GM21360 (cell line): Measurements from ENCODE around the gene NUDT14.

Experiments used
- ATAC-seq: cut with Tn5 transposase; IDR thresholded peaks from one replicate; pipeline ENCODE4 v1.9.1; 2021; ENCODE audit warnings: mild to moderate bottlenecking, moderate library complexity; ENCODE audit not compliant: unreplicated experiment

NUDT14 gene

DNA sequence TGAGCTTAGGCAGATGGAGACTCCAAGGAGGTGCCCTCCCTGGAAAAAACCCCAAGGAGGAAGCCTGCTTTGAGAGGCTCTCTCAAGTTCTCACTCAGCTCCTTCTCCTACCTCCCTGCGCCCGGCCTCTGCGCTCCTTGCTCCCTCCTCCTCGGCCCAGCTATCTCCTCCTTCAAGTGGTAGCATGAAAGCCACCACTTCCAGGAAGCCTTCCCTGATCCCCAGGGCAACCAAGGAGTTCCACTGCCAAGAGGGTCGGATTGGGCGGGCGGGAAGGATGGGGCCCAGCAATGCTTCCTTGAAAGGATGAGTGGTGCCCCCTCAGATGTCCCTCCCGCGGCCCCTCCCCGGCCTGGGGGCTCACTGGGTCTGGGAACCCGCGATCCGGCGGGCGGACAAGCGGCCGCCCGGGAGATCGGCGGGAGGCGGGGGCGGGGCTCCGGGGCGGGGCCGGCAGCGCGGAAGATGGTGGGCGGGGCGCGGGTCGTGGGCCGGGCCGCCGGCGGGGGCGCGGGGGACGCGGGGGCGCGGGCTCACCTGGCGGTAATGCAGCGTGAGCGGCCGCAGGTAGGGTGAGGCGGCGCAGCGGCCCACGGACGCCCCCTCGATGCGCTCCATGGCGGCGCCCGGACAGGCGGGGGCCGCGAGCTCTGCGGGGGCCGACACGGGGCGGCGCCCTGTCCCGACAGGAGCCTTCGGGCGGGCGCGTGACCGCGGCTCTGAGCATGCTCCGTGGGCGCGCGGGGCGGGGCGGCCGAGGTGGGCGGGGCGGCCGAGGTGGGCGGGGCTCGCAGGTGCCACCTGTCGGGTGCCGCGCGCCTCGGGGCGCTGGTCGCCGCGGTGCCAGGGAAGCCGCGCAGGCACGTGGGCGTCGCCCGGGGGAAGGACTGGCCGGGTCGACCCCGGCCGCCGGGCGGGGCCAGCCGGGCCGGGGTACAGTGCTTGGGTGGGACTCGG, at the start of gene NUDT14:
Gene NUDT14, minus strand, starts transcription at position 721 of the 957 bp plus-strand sequence. Its CDS starts 103 bp downstream, at position 618.
- ATAC-seq = no peak

DNA sequence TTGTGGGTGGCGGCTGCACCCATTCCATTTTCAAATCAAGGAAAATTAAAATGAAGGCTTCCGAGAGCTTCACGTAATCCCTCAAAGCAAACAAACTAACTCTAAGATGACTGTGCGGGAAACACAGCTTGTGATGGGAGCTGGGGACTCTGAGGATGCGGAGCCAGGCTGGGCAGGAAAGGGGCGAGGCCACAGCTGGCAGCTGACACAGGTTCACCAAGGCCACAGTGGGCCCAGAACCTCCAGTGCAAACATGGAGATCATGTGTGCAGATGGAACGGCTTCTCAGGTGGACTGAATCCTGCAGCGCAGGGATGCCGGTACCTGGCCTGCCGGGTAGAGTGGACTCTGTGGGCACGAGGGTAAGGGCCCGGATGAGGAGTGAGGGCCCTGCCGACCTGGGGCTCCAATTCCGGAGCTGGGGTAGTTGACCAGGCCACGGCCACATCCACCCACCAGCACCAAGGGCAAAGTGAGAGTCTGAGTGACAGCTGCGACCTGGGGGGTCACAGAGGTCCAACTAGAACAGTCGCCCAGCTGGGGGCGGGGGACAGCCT, 48.1 kb upstream of the NUDT14 start:
- ATAC-seq = no peak

DNA sequence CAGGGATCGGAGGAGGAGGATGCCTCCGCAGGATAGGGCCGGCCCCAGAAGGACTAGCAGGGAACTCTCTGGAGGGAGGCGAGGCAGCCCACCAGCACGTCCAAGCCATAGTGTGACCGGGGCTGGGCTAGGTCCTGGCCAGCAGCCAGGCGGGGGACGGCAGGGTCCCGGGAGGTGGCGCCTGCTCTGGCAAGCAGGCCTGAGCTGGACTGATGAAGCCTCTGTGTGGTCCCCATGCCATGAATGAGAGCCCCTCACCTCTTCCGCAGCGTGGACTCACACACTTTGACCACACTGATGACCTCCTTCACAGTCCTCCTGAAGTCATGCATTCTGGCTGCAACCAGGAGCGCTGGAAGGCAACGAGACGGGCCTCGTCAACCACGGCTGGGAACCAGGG, 47.5 kb upstream of the NUDT14 start:
- no peak for ATAC-seq

DNA sequence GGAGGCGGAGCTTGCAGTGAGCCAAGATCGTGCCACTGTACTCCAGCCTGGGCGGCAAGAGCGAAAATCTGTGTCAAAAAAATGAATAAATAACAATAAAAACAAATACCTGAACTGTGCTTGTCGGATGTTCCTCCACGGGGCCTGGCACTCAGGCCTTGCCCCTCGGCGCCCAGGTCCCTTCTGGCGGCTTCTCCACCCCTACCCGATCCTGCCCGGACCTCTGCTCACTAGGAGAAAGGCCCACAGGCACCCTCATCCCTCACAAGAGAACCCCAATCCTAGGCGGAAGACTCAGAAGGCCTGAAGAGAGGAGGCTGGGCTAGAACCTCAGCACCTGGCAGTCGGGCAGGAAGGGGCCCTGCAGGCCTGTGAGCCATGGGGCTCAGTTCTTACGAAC, 46.2 kb upstream of the NUDT14 start:
- ATAC-seq = no peak

DNA sequence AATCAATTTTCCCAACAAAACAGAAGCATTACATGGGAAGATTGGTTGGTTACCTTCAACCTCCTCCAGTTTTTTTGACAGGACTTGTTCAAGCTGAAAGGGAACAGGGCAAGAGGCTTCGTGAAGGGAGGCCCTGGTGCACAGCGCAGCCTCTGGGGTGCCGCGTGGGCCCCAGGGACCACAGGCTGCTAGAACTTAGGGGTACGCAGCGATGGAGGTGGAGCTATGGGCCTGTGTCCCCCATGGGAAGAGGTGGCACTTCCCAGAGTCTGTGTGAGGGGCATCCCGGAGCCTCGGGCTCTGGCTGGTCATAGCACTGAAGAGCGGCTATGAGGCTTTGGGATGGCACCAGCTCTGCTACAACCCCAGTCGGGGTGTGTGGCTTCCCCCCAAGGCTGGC, 45.1 kb upstream of the NUDT14 start:
- no peak for ATAC-seq

DNA sequence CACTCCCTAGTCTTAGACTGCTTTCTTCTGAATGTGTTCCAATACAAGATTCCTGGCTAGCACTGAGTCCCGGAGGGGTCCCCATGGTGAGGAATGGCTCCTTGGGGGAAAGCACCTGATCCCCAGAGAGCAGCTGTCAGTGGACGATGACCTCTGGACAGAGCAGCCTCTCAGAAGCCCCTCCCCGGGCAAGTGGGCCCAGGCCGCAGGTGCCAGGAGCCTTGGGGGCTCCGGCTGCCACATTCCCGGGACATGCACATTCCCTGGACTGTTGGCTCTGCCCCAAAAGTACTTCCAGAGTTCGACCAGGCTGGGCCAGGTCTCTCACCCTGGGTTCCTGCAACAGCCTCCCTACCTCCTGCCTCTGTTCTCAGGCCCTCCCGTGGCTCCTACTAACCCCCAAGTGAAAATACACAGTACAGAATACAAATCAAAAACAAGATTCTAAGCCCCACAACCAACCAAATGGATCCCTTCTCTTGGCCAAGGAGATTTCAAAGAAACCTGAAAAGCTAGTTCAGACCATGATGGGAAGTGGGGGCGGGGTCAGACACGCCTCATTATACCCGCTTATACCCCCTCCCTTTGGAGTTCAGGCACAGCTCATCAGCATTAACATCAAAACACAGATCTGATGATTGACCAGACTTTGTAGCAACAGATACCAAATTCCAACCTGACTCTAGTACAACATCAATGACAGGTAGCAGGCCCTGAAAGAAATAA, 43.9 kb upstream of the NUDT14 start:
- no peak for ATAC-seq

DNA sequence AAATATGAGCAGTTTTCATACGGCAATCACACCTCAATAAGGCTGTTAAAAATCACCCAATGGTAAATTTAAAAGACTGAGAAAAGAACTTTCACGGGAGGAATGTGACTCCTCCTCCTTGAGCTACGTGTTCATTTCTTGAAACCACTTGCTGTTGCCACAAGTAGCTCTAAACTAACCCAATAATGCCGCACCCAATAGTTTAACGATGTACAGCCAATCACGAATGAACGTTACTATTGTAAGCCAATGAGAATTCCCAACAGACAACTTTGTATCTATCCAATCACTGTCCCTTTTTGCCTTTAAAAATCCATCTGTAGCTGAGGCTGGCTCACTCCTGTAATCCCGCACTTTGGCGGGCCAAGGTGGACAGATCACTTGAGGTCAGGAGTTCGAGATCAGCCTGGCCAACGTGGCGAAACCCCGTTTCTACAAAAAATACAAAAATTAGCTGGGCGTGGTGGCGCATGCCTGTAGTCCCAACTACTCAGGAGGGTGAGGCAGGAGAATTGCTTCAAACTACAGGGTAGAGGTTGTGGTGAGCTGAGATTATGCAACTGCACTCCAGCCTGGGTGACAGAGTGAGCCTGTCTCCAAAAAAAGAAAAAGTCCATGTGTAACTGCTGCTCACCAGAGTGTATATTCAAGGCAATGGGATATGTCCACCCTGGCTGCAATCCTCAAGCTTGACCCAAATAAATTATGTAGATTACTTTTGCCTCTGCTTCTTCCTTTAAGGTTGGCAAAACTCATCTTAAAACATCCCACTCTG, 42.8 kb upstream of the NUDT14 start:
- ATAC-seq = no peak

DNA sequence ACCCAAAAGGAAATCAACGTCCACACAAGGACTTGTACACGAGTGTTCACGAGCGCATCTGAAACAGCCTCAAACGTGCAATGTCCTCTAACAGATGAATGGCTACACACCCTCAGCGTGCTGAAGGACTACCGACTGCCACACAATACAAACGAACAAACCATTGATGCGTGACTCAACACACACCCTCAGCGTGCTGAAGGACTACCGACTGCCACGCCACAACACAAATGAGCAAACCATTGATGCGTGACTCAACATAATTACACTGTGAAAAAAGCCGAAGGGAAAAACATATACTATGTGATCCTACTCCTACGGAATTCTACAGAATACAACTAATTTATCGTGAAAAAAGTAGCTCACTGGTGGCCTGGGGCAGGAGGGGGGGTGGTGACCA, 42.1 kb upstream of the NUDT14 start:
- no peak for ATAC-seq

DNA sequence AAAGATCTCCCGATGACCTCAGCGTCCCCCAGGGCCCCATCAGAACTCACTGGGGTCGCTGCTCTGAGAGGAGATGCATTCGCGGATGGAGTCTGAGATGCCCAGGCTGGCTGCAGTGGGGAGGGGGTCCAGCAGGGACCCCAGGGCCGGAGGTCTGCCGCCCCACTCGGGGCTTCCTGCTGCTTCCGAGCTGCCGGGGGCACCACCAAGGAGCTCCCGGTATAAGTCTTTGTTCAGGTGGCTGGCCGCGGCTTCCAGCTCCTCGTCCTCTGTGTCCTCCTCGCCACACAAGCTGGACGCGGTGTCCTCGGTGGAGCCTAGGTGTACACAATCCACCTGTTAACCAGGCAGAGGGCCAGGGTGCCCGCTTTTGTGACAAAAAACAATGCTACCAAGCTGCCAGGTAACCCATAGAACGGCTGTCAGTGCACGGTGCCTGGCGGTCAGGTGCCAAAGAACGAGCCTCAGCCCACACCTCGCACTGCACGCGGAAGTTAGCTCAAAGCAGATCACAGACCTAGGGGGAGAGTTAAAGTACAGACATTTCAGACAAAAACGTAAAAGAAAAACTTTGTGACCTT, 40.6 kb upstream of the NUDT14 start:
- no peak for ATAC-seq

DNA sequence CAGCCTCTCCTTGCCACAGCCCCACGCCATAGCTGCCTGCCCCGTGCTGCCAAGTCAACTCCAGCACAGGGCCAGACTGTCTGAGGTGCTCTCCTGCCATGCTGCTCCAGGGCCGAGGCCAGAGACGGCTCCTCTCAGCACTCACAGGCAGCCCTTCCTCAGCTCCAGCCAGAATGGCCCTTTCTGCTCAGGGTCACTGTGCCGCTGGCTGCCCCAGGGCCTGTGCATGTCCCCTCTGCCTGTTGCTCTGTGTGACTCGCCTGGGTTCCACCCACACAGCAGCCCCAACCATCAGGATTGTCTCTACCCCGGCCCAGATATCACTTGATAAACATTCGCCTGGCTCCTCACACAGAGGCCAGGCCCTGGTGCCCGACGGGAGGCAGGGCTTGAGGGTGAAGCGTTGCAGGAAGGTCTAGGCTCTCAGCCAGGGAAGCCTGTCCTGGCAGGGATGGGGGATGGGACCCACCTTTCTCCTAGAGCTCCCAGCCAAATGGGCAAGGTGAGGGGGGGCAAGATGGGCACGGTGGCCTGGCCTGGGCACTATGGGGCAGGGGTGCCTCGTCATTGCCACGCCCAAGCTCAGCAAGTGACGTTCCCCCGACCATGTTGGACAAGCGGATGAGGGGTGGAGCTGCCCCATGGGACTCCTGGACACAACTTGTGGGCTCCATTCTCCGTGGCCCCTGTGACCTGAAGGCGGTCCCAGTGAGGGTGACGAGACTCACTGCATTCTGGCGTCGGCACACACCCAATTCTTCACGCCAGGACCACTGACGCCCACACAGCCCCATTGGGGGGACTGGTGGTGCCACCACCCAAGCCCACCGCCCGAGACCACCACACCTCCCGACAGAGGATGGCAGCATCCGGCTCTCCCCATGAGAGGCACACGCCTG, 39.8 kb upstream of the NUDT14 start:
- no peak for ATAC-seq

DNA sequence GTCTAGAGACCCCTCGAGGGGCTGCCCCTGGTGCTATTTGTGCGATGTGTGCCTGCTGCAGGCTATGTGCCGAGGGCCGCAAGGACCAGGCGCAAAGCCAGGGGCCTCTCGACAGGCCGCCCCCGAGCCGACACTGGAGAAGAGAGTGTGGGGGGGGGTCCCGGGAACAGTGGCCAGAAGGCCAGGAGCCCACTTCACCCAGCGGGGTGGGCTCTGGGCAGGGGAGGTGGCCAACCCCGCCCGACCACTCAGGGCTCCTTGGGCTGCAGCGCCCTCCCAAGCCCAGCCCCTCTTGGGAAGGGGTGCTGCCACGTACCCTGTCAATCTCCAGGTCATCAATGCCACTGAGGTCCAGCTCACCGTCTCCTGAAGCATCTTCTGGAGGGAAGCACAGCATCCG, 38.6 kb upstream of the NUDT14 start:
- ATAC-seq = no peak

DNA sequence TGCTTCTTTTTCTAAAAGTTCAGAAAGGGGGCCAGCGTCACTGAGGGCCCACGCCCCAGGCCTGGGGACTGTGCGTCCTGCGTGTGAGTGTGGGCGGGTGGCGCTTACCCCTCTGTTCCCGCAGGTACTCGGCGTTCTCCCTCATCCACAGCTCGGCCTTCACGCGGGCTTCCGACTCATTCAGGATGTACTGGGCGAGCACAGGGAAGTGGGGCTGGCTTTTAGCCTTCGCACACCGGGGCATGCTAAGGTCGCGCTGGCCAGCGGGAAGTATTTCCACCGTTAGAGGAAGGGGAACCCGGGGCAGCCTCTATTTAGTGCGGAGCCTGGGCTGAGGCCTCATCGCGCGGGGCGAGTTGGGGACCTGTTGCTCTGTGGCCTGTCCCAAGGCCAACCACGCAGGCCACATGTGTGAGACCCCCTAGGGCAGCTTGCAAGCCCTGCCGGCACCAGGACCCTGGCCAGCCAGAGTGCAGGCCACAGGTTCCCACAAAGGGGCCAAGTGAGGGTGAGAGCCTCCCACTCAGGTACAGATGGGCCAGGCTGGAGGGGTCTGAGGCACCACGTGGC, 38.0 kb upstream of the NUDT14 start:
- ATAC-seq = no peak

DNA sequence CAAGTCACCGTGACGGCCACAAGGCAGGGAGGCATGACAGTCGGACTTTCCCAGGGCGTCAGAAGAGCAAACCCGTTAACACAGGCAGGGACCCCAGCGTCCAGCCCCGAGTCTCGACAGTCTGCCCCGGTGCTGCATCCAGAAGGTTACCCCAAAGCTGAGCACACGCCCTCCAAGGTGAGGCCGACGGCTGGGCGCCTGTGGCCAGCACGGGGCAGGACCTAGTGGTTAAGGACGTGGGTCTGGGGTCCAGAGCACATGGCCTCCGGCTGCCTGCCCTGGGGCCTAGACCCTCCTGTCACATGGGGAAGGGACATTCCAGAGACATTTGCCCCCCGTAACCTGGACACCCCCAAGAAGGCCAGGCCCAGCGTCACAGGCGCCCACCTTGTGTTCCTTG, 37.5 kb upstream of the NUDT14 start:
- ATAC-seq = no peak

DNA sequence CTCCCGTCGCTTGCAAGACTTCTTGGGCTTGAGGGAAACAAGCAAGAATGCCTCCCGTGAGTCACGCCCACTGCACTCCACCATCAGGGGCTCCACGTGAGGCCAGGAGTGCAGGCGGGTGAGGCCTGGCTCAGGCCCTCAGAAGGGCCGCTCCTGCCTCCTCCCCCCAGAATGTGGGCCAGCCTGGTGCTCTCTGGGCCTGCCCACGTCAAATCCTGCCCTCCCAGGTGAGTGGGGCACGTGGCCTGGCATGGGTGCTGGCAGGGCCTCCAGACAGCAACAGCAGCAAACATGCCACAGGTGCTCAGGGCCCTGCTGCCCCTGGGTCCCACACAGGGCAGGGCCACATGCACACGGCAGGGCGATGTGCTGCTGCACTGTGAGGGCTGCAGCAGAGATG, 36.7 kb upstream of the NUDT14 start:
- no peak for ATAC-seq

DNA sequence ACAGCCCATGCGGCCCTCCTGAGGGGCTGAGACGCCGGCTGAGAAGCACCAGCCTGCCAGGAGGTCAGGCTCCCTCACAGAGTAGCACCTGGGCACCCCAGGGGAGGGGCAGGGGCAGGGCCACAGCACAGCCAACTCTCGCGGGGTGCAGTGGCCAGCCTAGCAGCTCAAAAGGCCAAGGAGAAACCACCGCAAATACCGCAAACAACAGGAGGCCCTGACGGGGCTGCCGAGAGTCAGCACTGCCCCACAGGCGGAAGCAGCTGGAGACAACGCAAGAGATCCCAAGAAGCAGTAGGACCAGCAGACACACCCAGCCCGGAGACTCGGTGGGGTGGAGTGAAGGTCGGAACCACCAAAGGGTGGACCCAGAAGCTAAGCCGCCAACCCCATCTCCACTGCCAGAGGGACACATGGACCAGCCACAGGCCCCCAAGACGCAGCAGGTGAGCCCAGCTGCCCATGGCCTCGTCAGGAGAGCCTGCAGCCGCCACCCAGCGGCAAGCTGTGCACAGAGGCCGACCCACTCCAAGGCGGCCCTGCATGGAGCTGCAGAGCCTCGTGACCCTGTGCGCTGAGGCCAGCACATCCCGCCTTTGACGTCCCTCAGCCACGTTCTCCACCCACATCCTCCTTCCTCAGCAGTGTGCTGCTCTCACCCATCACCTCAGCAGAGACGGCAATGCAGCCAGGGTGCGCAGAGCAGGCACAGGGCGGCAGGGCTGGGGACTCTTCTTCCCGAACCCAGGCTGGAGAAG, 35.6 kb upstream of the NUDT14 start:
- ATAC-seq = no peak

DNA sequence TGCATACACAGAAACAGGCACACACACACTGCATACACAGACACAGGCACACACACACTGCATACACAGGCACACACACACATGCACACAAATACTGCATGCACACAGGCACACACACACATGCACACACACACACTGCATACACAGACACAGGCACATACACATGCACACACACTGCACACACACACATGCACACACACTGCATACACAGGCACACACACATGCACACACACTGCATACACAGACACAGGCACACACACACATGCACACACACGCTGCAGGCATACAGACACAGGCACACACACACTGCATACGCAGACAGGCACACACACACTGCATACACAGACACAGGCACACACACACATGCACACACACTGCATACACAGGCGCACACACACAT, 34.5 kb upstream of the NUDT14 start:
- no peak for ATAC-seq

DNA sequence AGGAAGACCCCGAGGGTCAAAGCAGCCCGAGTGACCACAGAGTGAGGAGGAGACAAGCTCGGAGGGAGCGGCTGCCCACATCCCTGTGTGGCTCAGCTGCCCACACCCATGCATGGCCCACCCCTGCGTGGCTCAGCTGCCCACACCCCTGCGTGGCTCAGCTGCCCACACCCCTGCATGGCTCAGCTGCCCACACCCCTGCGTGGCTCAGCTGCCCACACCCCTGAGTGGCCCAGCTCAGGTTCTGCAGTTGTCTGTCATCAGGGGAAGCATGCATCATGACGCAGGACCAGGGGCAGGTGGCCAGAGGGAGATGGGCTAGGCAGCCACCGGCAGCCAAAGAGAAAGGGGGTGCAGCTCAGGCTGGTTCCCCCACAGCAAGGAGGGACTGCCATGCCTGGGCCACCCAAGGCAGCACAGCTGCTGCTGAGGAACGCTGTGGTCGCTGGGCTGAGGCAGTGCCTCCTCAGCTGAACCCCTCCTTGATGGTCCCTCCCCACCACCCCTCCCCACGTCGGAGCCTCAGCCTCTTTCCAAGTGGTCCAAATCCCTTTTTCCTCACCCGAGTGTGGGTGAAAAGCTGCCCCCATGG, 33.3 kb upstream of the NUDT14 start:
- ATAC-seq = no peak

DNA sequence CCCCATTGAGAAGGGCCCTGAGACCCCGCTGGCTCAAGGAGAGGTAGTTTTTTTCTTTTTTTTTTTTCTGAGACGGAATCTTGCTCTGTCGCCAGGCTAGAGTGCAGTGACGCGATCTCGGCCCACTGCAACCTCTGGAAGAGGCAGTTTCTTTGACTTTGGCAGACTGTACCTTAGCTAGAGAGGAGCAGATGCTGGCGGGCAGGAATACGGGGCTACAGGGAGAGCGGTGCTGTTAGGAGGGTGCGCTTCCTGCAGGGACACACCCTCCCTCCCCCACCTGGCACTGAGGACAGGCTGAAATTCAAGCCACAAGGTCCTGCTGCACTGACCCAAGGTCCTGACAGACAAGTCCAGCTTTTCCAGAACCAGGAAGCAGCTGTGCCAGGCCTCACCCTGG, 32.2 kb upstream of the NUDT14 start:
- ATAC-seq = no peak
